Ovary (tissue), 3 donors: Measurements from ENCODE around the gene IMMP2L.

Source experiments
- CTCF ChIP-seq, 3 donors: fragments of 450-650 bp in 2 of 3; fragments of 200-600 bp in 1 of 3; IDR thresholded peaks; one replicate each; pipeline versions ENCODE4 v1.5.1 to v1.8.0; 2016 to 2022; ENCODE audit warnings: antibody characterized with exemption in 3 of 3, mild to moderate bottlenecking in 1 of 3
- EP300 ChIP-seq: sonication (generic); formaldehyde crosslinking; IDR thresholded peaks from one replicate; pipeline ENCODE4 v1.6.1; 2017; ENCODE audit warnings: antibody characterized with exemption
- POLR2A ChIP-seq: fragments of 450-650 bp; IDR thresholded peaks from one replicate; pipeline ENCODE4 v1.6.1; 2017; ENCODE audit warnings: antibody characterized with exemption, mild to moderate bottlenecking, moderate library complexity
- donor health status: DM: no; HTN: no; CAD: no.

DNA sequence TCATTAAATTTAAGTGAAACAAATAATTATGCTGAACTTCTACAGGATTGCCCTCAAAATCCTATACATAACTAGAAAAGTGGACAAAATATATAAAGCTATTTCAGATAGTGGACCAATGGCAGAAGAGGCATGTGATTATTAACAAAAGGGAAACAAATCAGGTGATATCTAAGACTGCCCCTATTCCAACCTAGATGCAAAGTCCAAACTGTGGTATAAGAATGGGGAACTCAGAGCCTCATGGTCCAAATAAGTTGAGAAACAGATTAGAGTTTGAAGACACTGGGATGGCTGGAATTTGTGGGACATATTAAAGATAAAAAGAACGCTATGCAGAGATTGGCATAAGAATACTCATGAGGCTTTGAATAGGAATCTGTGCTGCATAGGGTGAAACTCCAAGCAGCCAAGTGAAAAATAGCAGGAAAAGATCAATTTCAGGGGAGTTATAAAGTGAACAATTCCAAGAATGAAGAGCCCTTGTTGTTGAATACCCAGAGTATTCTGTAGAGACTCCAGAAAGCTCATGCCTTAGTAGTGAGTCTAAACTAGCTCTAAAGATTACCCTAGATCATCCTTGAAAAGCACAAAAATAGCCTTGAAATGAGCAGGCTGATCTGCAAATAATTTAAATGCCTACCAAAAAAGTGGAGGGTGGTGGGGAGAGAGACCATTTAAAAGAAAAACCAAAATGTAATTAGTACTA, 152.4 kb downstream of the IMMP2L start:
- TF ChIP-seq CTCF (IDR thresholded peaks at IDR 0.05) (no peak), EP300 (no peak), POLR2A (no peak)
